ENCODE results near the gene CCNL2.

The CCNL2 gene

GRCh38 chr1:1437033-1437903 is 38.1 kb upstream of the CCNL2 start:
- Histone ChIP-seq H3K36me3 (ENCODE audit: insufficient read depth) (no peaks in the 10 kb centered on the region), H3K4me3 (IDR thresholded peaks at IDR 0.05; ENCODE audit: insufficient read depth, low read depth, low read length) (no peak overlapping the region), H3K27ac (no peak overlapping the region), H3K27me3 (ENCODE audit: insufficient read depth, low read depth) (peaks cover 55% of the 10 kb centered on the region), H2AFZ (ENCODE audit: low read depth) (no peak overlapping the region), H4K20me1 (ENCODE audit: insufficient read depth) (no peaks in the 10 kb centered on the region), H3K9ac (no peak overlapping the region), H3K4me1 (ENCODE audit: low read depth, poor library complexity, severe bottlenecking) (no peaks in the 10 kb centered on the region), H3K79me2 (ENCODE audit: insufficient read depth, low read depth) (no peaks in the 10 kb centered on the region), H3K4me2 (no peak overlapping the region)
- TF ChIP-seq, protein P1, sequence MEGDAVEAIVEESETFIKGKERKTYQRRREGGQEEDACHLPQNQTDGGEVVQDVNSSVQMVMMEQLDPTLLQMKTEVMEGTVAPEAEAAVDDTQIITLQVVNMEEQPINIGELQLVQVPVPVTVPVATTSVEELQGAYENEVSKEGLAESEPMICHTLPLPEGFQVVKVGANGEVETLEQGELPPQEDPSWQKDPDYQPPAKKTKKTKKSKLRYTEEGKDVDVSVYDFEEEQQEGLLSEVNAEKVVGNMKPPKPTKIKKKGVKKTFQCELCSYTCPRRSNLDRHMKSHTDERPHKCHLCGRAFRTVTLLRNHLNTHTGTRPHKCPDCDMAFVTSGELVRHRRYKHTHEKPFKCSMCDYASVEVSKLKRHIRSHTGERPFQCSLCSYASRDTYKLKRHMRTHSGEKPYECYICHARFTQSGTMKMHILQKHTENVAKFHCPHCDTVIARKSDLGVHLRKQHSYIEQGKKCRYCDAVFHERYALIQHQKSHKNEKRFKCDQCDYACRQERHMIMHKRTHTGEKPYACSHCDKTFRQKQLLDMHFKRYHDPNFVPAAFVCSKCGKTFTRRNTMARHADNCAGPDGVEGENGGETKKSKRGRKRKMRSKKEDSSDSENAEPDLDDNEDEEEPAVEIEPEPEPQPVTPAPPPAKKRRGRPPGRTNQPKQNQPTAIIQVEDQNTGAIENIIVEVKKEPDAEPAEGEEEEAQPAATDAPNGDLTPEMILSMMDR (conservative IDR thresholded peaks at IDR 0.05; ENCODE audit: low read depth, low read length), result no peak

- no peak overlapping the region for H3K4me3 ChIP-seq (IDR thresholded peaks at IDR 0.05; ENCODE audit: insufficient read depth, low read depth, low read length)
- no peak overlapping the region for H3K27ac ChIP-seq
- H3K79me2 ChIP-seq (ENCODE audit: insufficient read depth, low read depth), result no peaks in the 10 kb centered on the region
- H3K4me1 ChIP-seq (ENCODE audit: low read depth, poor library complexity, severe bottlenecking), result no peaks in the 10 kb centered on the region
- H3K27me3 ChIP-seq (ENCODE audit: insufficient read depth, low read depth), result peaks cover 53% of the 10 kb centered on the region
- no peaks in the 10 kb centered on the region for H3K36me3 ChIP-seq (ENCODE audit: insufficient read depth)
- no peak overlapping the region for H3K9ac ChIP-seq
- TF ChIP-seq, protein P1 (conservative IDR thresholded peaks at IDR 0.05; ENCODE audit: low read depth, low read length), result no peak
- H3K4me2 ChIP-seq, result no peak overlapping the region
- no peaks in the 10 kb centered on the region for H4K20me1 ChIP-seq (ENCODE audit: insufficient read depth)
- H2AFZ ChIP-seq (ENCODE audit: low read depth), result no peak overlapping the region
Measured at GRCh38 chr1:1436630-1437032, 37.5 kb upstream of the CCNL2 start.

DNA sequence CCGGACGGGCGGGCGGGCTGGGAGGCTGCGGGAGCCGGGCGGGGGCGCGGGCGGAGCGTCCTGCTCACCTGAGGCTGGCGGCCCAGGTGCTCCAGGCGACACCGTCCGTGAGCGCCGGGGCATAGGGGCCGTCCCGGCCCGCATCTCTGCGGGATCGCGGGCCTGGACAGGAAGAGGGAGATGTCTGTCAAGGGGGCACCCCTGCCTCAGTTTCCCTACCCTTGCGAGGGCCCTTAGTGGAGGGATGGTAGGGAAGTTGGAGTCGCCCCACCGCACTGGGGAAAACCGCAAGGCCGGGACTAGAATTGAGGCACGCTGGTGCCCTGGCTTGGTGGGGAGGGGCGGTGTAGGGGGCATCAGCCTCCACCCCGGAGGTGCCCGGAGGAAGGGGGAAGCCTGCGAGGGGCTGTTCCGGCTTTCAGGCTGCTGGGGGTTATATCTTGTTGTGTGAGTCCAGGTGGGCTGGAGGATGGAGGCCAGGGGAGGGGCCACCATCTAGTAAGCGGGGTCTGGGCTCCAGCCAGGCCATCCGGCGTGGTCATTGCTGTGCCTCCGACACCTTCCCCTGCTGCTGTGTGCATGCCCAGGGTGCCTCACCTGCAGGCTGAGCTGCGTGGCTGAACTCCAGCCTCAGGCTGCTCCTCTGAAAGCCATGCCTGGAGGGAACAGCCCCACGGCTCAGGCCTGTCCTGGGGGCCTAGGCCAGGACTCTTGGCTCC is 36.9 kb upstream of the CCNL2 start:
- Histone ChIP-seq H2AFZ (ENCODE audit: low read depth) (no peak overlapping the region), H3K9ac (no peak overlapping the region), H3K4me1 (ENCODE audit: low read depth, poor library complexity, severe bottlenecking) (no peaks in the 10 kb centered on the region), H4K20me1 (ENCODE audit: insufficient read depth) (no peaks in the 10 kb centered on the region), H3K36me3 (ENCODE audit: insufficient read depth) (no peaks in the 10 kb centered on the region), H3K27me3 (ENCODE audit: insufficient read depth, low read depth) (peaks cover 57% of the 10 kb centered on the region), H3K79me2 (ENCODE audit: insufficient read depth, low read depth) (no peaks in the 10 kb centered on the region), H3K4me3 (IDR thresholded peaks at IDR 0.05; ENCODE audit: insufficient read depth, low read depth, low read length) (no peak overlapping the region), H3K27ac (no peak overlapping the region), H3K4me2 (no peak overlapping the region)
- TF ChIP-seq, protein P1 (conservative IDR thresholded peaks at IDR 0.05; ENCODE audit: low read depth, low read length), result no peak

GRCh38 chr1:1435106-1435903 is 36.2 kb upstream of the CCNL2 start, which contains the start of gene VWA1:
Gene VWA1, plus strand, starts transcription at chr1:1435690. Its CDS starts 59 bp downstream, at chr1:1435749.
- Histone ChIP-seq H2AFZ (ENCODE audit: low read depth) (no peak within 1 kb of the TSS), H3K79me2 (ENCODE audit: insufficient read depth, low read depth) (no peaks in the 10 kb centered on the region)

More at GRCh38 chr1:1435106-1435903, 36.2 kb upstream of the CCNL2 start, which contains the start of gene VWA1:
- Histone ChIP-seq H3K27me3 (ENCODE audit: insufficient read depth, low read depth) (peaks cover 59% of the 10 kb centered on the region), H3K4me2 (no peak within 1 kb of the TSS), H3K36me3 (ENCODE audit: insufficient read depth) (no peaks in the 10 kb centered on the region), H3K4me1 (ENCODE audit: low read depth, poor library complexity, severe bottlenecking) (no peaks in the 10 kb centered on the region), H3K4me3 (IDR thresholded peaks at IDR 0.05; ENCODE audit: insufficient read depth, low read depth, low read length) (no peak within 1 kb of the TSS), H3K27ac (no peak within 1 kb of the TSS), H4K20me1 (ENCODE audit: insufficient read depth) (no peaks in the 10 kb centered on the region), H3K9ac (no peak within 1 kb of the TSS)
- TF ChIP-seq, protein P1 (conservative IDR thresholded peaks at IDR 0.05; ENCODE audit: low read depth, low read length), result no peak

All from KMS-11 (cell line).